Progenitor cell of endocrine pancreas (in vitro differentiated cells): ENCODE results near the gene VAT1. TPM values are rescaled to one million over a fixed set of nuclear protein-coding genes. Genes with fewer than 3 reads are reported as not detected.
"Not testable (repeated sequence)": the region's sequence is repeated elsewhere in the genome, so short reads cannot be mapped to it uniquely, and the experiment has no call there.

Source experiments
- DNase-seq: peaks from one replicate; pipeline ENCODE4 v3.0.0; 2021; ENCODE audit warnings: low spot score; ENCODE audit not compliant: unreplicated experiment
- H3K27ac Mint-ChIP-seq: 2 replicates; pipeline ENCODE4 v1.8.0; 2021; ENCODE audit warnings: mild to moderate bottlenecking, moderate library complexity, mixed read lengths
- H3K27me3 Mint-ChIP-seq: 2 replicates; pipeline ENCODE4 v1.8.0; 2021; ENCODE audit warnings: mixed read lengths
- H3K36me3 Mint-ChIP-seq: 2 replicates; pipeline ENCODE4 v1.8.0; 2022; ENCODE audit warnings: mixed read lengths; ENCODE audit not compliant: insufficient read depth
- H3K4me1 Mint-ChIP-seq: 2 replicates; pipeline ENCODE4 v1.8.0; 2021; ENCODE audit warnings: low read depth, mixed read lengths
- H3K4me3 Mint-ChIP-seq: 2 replicates; pipeline ENCODE4 v1.8.0; 2021; ENCODE audit warnings: low read depth, mild to moderate bottlenecking, moderate library complexity, mixed read lengths
- H3K9me3 Mint-ChIP-seq: 2 replicates; pipeline ENCODE4 v1.8.0; 2021; ENCODE audit warnings: low read depth, mixed read lengths
- total RNA-seq: library from RNA; stranded (reverse); gene quantifications from 2 replicates; pipeline ENCODE4 v1.2.1, GENCODE V29; 2021
- TF ChIP-seq, protein P1 (sequence below): fragments of 200-600 bp; sonication (generic); IDR thresholded peaks from one replicate; pipeline ENCODE4 v1.5.0; 2021; ENCODE audit warnings: antibody characterized with exemption, mild to moderate bottlenecking; ENCODE audit not compliant: unreplicated experiment

VAT1 gene
- total RNA-seq, 1 donor from 2014 or later: 202 TPM

DNA sequence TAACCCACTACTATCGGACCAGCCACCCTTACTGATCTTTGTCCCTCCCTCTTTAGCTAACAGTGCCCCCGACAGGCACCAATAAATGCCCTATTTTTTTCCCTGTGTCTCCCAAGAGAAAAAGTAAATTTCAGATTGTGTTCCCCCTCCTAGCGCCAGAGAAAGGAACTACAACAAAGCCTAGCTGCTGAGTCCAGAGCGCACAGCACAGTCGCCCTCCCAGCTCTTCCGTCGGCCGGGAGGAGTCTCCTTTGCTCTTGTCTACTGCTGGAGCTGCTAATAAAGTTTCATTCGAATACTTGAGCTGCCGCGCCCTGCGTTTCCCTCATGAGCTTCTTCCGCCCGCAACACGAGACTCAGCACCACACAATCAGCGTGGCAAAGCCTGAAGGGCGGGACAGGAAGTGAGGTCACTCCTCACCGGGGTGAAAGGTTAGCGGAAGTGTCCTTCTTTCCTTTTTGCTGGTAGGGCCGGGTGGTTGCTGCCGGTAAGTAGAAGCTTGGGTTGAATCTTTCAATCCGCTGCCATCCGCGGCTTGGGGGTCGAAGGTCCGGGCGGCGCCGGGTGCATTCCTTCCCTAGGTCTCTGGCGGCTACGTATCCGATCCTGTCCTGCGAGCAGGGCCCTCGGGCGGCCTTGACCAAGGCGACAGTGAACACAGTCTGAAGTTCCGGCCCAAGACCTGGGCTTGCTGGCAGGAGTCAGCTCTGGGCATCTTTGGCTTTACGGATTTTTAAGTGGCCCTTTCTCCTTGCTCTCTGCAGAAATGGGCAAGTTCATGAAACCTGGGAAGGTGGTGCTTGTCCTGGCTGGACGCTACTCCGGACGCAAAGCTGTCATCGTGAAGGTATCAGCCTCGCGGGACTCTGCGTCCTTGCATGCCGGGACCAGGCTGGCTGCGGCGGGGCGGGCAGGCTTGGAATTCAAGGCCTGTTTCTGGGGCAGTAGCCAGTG is 23.9 kb downstream of the VAT1 start, which contains the start of gene RPL27:
Gene RPL27 (plus strand): TSS at position 436 of the 955 bp plus-strand sequence. CDS start 332 bp downstream, at position 768.
- Mint-ChIP-seq H3K27me3 (no peaks in the 10 kb centered on the region), H3K4me1 (peaks cover 24% of the 10 kb centered on the region), H3K9me3 (no peaks in the 10 kb centered on the region), H3K4me3 (peak within 1 kb of the TSS; percentile 88), H3K27ac (peak within 1 kb of the TSS; percentile 99), H3K36me3 (peaks cover 19% of the 10 kb centered on the region)
- DNase-seq: peak; percentile 87
- TF ChIP-seq, protein P1, sequence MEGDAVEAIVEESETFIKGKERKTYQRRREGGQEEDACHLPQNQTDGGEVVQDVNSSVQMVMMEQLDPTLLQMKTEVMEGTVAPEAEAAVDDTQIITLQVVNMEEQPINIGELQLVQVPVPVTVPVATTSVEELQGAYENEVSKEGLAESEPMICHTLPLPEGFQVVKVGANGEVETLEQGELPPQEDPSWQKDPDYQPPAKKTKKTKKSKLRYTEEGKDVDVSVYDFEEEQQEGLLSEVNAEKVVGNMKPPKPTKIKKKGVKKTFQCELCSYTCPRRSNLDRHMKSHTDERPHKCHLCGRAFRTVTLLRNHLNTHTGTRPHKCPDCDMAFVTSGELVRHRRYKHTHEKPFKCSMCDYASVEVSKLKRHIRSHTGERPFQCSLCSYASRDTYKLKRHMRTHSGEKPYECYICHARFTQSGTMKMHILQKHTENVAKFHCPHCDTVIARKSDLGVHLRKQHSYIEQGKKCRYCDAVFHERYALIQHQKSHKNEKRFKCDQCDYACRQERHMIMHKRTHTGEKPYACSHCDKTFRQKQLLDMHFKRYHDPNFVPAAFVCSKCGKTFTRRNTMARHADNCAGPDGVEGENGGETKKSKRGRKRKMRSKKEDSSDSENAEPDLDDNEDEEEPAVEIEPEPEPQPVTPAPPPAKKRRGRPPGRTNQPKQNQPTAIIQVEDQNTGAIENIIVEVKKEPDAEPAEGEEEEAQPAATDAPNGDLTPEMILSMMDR: peak; percentile 75

DNA sequence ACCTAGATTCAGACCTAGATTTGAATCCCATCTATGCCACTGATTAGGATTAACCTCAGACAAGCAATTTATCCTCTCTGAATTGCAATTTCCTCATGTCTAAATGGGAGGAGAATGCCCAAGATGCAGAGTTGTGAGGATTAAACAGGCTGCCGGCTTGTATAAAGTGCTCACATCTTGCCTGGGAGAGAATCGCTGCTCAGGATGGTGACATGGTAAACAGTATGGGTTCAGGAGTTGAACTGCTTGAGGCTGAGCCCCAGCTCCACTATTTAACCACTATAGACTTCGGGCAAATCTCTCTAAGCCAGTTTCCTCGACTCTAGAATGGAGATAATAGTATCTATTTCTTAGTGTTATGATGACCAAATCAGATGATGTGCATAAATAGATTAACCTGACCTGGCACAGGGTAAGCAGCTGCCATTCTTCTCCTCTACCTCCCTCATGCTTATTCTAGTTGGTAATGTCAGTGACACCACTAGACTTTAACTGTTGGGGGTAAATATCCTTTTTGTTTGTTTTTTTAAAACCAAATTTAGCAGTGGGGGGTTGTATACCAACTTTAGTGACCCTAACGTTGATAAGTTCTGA is 24.7 kb downstream of the VAT1 start:
- TF ChIP-seq, protein P1: no peak
- no peak for DNase-seq
- Mint-ChIP-seq H3K27me3 (no peaks in the 10 kb centered on the region), H3K36me3 (peaks cover 18% of the 10 kb centered on the region), H3K4me1 (peaks cover 24% of the 10 kb centered on the region), H3K27ac (peak overlapping the region; percentile 99), H3K4me3 (peak overlapping the region; percentile 88), H3K9me3 (no peaks in the 10 kb centered on the region)

- H3K36me3 Mint-ChIP-seq: peaks cover 22% of the 10 kb centered on the region
- not testable (repeated sequence) for H3K4me3 Mint-ChIP-seq, H3K27me3 Mint-ChIP-seq, H3K9me3 Mint-ChIP-seq, DNase-seq, H3K27ac Mint-ChIP-seq
- H3K4me1 Mint-ChIP-seq: peaks cover 15% of the 10 kb centered on the region
These were observed 28.3 kb downstream of the VAT1 start for GRCh38 chr17:42993913-42994312.

DNA sequence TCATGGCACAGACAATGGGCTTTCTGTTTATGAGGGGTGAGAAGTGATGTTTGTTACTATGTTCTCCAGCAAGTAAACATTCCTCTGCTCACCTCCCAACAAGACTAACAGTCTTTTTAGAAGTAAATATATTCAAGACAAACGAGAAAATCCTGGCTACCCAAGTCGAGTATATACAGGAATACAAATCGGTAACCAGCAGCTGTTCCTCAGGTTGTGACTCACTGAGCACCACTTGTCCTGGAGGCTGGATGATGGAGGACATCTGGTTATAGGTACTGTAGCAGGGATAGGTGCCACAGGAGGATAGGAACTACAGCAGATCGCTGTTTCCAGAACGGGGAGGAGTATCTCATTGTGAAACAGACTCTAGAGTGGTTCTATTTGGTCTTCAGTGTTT is 29.3 kb downstream of the VAT1 start:
- Mint-ChIP-seq H3K4me1 (peaks cover 13% of the 10 kb centered on the region), H3K9me3 (no peaks in the 10 kb centered on the region), H3K36me3 (peaks cover 26% of the 10 kb centered on the region), H3K4me3 (no peak overlapping the region), H3K27me3 (no peaks in the 10 kb centered on the region), H3K27ac (no peak overlapping the region)
- DNase-seq: no peak
- TF ChIP-seq, protein P1: no peak

DNA sequence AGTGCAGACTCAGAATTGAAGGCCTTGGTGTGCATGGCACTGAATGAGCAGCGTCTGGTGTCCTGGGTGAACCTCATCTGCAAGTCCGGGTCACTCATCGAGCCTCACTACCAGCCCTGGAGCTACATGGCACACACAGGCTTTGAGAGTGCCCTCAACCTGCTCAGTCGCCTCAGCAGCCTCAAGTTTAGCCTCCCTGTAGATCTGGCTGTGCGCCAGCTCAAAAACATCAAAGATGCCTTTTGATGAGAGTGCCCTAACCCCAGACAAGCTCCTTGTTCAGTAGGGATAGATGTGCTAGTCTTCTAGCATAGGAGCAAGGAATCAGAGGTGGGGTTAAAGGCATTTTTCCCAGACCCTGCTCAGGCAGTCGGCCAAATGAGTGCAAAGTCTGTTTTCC is 30.7 kb downstream of the VAT1 start:
- TF ChIP-seq, protein P1: no peak
- Mint-ChIP-seq H3K27me3 (no peaks in the 10 kb centered on the region), H3K4me1 (peaks cover 6% of the 10 kb centered on the region), H3K9me3 (no peaks in the 10 kb centered on the region), H3K36me3 (peaks cover 26% of the 10 kb centered on the region), H3K4me3 (no peak overlapping the region), H3K27ac (no peak overlapping the region)
- no peak for DNase-seq
